ENCODE data around the gene HACD4.

The HACD4 gene

GRCh38 chr9:21031091-21031807 is at the start of gene HACD4:
TSS of gene HACD4 (minus strand) at chr9:21031640. CDS start at chr9:21031590, 50 bp downstream.
- no peak for TF ChIP-seq CTCF (IDR thresholded peaks at IDR 0.05; ENCODE audit: low read depth, low read length, missing control alignments)
- DNase-seq (ENCODE audit: extremely low read depth, low read depth), result no peak
- H3K4me3 ChIP-seq (replicated peaks; ENCODE audit: low read depth, low read length), result peak within 1 kb of the TSS; percentile 51

GRCh38 chr9:21080793-21081192 is 49.4 kb upstream of the HACD4 start:
- DNase-seq (ENCODE audit: extremely low read depth, low read depth), result no peak
- TF ChIP-seq CTCF (IDR thresholded peaks at IDR 0.05; ENCODE audit: low read depth, low read length, missing control alignments), result no peak
- H3K4me3 ChIP-seq (replicated peaks; ENCODE audit: low read depth, low read length), result no peak overlapping the region

- peak; percentile 14 for TF ChIP-seq CTCF (IDR thresholded peaks at IDR 0.05; ENCODE audit: low read depth, low read length, missing control alignments)
- DNase-seq (ENCODE audit: extremely low read depth, low read depth), result no peak
- no peak overlapping the region for H3K4me3 ChIP-seq (replicated peaks; ENCODE audit: low read depth, low read length)
Observed at GRCh38 chr9:21078702-21079101, 47.3 kb upstream of the HACD4 start.

GRCh38 chr9:21077781-21078180 is 46.3 kb upstream of the HACD4 start, which contains the start of gene IFNB1:
TSS of gene IFNB1 (minus strand) at chr9:21077942. CDS start at chr9:21077869, 73 bp downstream.
- no peak within 1 kb of the TSS for H3K4me3 ChIP-seq (replicated peaks; ENCODE audit: low read depth, low read length)
- no peak for DNase-seq (ENCODE audit: extremely low read depth, low read depth)
- TF ChIP-seq CTCF (IDR thresholded peaks at IDR 0.05; ENCODE audit: low read depth, low read length, missing control alignments), result no peak

- no peak for TF ChIP-seq CTCF (IDR thresholded peaks at IDR 0.05; ENCODE audit: low read depth, low read length, missing control alignments)
- DNase-seq (ENCODE audit: extremely low read depth, low read depth), result no peak
- H3K4me3 ChIP-seq (replicated peaks; ENCODE audit: low read depth, low read length), result no peak overlapping the region
Observed at GRCh38 chr9:21075484-21075883, 44.0 kb upstream of the HACD4 start.

- DNase-seq (ENCODE audit: extremely low read depth, low read depth), result no peak
- no peak overlapping the region for H3K4me3 ChIP-seq (replicated peaks; ENCODE audit: low read depth, low read length)
- TF ChIP-seq CTCF (IDR thresholded peaks at IDR 0.05; ENCODE audit: low read depth, low read length, missing control alignments), result no peak
Observed at GRCh38 chr9:21070906-21071305, 39.5 kb upstream of the HACD4 start.
